SU-DHL-6 (cell line): ENCODE measurements around the gene GATAD2B.

Source experiments
- CTCF ChIP-seq: fragments of 200-600 bp; sonication (generic); IDR thresholded peaks from one replicate; pipeline ENCODE4 v1.5.1; 2017; ENCODE audit warnings: antibody characterized with exemption, mild to moderate bottlenecking, low read length, moderate library complexity; ENCODE audit not compliant: insufficient read depth, poor library complexity, severe bottlenecking
- EZH2phosphoT487 ChIP-seq: fragments of 200-600 bp; sonication (generic), shearing (Covaris generic); conservative IDR thresholded peaks from 2 replicates; pipeline ENCODE4 v1.6.1; 2018; ENCODE audit warnings: mild to moderate bottlenecking, antibody characterized with exemption, low read length, moderate library complexity, mixed read lengths

GRCh38 chr1:153945795-153946621, 23.2 kb upstream of the GATAD2B start:
- TF ChIP-seq CTCF (no peak), EZH2phosphoT487 (no peak)
